ENCODE measurements around the gene TBC1D23. TPM values are rescaled to one million over a fixed set of nuclear protein-coding genes. Genes with fewer than 3 reads are reported as not detected.
"Not testable (repeated sequence)": the region's sequence is repeated elsewhere in the genome, so short reads cannot be mapped to it uniquely, and the experiment has no call there.

TBC1D23 gene
- total RNA-seq, 1 donor from 2014 or later: 35.9 TPM

DNA sequence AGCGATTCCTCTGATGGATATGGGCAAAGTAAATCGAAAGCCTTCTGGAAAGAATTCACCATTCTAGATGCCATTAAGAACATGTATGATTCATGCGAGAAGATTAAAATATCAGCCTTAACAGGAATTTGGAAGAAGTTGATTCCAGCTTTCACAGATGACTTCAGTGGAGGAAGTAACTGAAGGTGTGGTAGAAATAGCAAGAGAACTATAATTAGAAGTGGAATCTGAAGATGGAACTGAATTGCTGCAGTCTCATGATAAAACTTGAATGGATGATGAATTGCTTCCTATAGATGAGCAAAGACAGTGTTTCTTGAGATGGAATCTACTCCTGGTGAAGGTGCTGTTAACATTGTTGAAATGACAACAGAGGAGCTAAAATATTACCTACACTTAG is 30.1 kb upstream of the TBC1D23 start:
- H3K4me3 ChIP-seq: no peak overlapping the region
- H3K27me3 ChIP-seq (ENCODE audit: low read depth): no peaks in the 10 kb centered on the region
- no peak for DNase-seq
- H3K4me1 ChIP-seq: peaks cover 16% of the 10 kb centered on the region
- TF ChIP-seq, protein P1, sequence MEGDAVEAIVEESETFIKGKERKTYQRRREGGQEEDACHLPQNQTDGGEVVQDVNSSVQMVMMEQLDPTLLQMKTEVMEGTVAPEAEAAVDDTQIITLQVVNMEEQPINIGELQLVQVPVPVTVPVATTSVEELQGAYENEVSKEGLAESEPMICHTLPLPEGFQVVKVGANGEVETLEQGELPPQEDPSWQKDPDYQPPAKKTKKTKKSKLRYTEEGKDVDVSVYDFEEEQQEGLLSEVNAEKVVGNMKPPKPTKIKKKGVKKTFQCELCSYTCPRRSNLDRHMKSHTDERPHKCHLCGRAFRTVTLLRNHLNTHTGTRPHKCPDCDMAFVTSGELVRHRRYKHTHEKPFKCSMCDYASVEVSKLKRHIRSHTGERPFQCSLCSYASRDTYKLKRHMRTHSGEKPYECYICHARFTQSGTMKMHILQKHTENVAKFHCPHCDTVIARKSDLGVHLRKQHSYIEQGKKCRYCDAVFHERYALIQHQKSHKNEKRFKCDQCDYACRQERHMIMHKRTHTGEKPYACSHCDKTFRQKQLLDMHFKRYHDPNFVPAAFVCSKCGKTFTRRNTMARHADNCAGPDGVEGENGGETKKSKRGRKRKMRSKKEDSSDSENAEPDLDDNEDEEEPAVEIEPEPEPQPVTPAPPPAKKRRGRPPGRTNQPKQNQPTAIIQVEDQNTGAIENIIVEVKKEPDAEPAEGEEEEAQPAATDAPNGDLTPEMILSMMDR (IDR thresholded peaks at IDR 0.05; ENCODE audit: borderline replicate concordance): no peak
- peaks cover 10% of the 10 kb centered on the region for H3K9me3 ChIP-seq (replicated peaks)
- H3K27ac ChIP-seq (replicated peaks): no peak overlapping the region
- H3K36me3 ChIP-seq: no peaks in the 10 kb centered on the region
- intact Hi-C loops (cut with micrococcal nuclease): no loop called here

DNA sequence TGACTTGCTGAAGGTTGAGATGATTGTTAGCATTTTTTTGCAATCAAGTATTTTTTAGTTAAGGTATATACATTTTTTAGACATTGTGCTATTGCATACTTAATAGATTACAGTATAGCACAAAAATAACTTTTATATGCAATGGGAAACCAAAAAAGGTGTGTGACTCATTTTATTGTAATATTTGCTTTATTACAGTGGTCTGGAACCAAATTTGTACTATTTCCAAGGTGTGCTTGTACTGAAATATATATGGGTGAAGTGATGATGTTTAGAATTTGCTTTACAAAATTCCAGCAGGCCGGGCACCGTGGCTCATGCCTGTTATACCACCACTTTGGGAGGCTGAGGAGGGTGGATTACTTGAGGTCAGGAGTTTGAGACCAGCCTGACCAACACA is 29.1 kb upstream of the TBC1D23 start:
- no peaks in the 10 kb centered on the region for H3K27me3 ChIP-seq (ENCODE audit: low read depth)
- intact Hi-C loops (cut with micrococcal nuclease): no loop called here
- TF ChIP-seq, protein P1 (IDR thresholded peaks at IDR 0.05; ENCODE audit: borderline replicate concordance): no peak

DNA sequence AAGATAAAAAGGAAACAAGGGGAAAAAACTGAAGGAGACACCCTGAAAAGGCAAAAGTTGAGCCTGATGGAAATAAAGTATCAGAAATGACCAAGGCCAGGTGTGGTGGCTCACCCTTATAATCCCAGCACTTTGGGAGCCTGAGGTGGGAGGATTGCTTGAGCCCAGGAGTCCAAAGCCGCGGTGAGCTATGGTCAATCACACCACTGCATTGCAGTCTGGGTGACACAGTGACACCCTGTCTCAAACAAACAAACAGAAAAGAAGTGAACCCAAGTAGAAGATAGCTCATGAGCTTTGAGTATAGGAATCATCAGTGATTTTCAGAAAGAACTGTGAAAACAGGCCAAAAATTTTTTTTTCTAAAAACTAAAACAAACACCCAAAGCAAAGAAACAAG is 26.4 kb upstream of the TBC1D23 start:
- Histone ChIP-seq H3K27me3 (ENCODE audit: low read depth) (no peaks in the 10 kb centered on the region), H3K36me3 (no peaks in the 10 kb centered on the region), H3K4me1 (no peaks in the 10 kb centered on the region), H3K9me3 (replicated peaks) (peaks cover 32% of the 10 kb centered on the region), H3K4me3 (no peak overlapping the region), H3K27ac (replicated peaks) (no peak overlapping the region)
- intact Hi-C loops (cut with micrococcal nuclease): no loop called here
- TF ChIP-seq, protein P1 (IDR thresholded peaks at IDR 0.05; ENCODE audit: borderline replicate concordance): no peak
- DNase-seq: no peak

More for the DNA sequence above, 29.1 kb upstream of the TBC1D23 start:
- Histone ChIP-seq H3K36me3 (no peaks in the 10 kb centered on the region), H3K9me3 (replicated peaks) (peaks cover 10% of the 10 kb centered on the region), H3K27ac (replicated peaks) (no peak overlapping the region), H3K4me1 (peaks cover 10% of the 10 kb centered on the region), H3K4me3 (no peak overlapping the region)
- no peak for DNase-seq

DNA sequence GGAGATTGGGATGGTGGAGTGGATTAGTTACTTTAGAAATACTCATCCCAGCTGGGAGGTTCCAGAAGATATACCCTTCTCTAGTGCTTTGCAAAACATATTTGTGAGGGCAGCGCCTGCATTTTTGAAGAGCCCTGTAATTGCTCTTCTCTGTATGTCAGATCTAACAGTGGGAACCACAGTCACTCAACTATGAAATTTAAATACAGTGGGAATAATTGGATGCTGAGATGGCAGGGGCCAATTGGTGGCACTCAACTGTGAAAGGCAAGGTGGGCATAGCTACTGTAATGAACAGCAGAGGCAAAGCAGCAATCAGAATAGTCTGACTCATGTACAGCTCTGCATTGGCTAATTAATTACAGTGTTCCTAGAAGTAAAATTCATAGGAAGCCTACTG is 22.2 kb upstream of the TBC1D23 start:
- Histone ChIP-seq H3K4me1 (no peaks in the 10 kb centered on the region), H3K4me3 (no peak overlapping the region), H3K27me3 (ENCODE audit: low read depth) (no peaks in the 10 kb centered on the region), H3K27ac (replicated peaks) (no peak overlapping the region), H3K9me3 (replicated peaks) (peaks cover 30% of the 10 kb centered on the region), H3K36me3 (no peaks in the 10 kb centered on the region)
- intact Hi-C loops (cut with micrococcal nuclease): no loop called here
- DNase-seq: no peak
- TF ChIP-seq, protein P1 (IDR thresholded peaks at IDR 0.05; ENCODE audit: borderline replicate concordance): no peak

DNA sequence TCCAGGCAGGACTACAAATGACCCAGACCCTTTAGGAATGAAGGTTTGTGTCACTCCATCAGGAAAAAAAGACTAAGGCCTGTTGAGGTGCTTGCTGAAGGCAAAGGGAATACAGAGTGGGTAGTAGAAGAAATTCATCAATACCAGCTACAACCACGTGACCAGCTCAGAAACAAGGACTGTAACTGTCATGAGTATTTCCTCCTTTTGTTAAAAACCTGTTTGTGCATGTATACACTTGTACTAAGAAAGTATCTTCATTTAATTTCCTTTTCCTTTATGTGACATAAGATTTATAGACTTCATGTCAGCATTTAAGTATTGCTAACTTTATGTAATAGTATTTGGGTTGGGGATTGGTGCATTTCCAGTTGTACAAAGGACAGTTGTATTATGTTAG is 18.3 kb upstream of the TBC1D23 start:
- intact Hi-C loops (cut with micrococcal nuclease); H3K4me1 ChIP-seq; H3K27me3 ChIP-seq (ENCODE audit: low read depth); H3K4me3 ChIP-seq; H3K36me3 ChIP-seq; DNase-seq; H3K27ac ChIP-seq (replicated peaks): not testable (repeated sequence)
- H3K9me3 ChIP-seq (replicated peaks): peaks cover 26% of the 10 kb centered on the region

DNA sequence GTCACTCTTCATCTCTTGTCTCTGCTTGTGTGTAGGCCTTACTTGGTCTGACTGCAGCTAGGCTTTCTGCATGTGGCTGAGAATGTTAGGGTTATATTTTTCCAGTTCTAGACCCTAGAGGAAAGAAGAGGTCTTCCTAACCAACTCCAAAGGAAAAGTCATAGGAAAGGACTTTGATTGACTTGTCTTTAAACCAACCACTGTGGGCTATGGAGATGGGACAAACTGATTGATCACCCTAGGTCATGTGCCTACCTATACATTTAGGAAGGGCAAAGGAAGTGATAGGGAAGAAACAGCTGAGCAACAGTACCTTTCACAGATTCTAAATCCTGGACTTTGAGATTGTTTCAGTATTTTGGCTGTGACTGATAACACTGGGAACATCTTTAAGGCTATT is 16.5 kb upstream of the TBC1D23 start:
- TF ChIP-seq, protein P1 (IDR thresholded peaks at IDR 0.05; ENCODE audit: borderline replicate concordance): no peak
- Histone ChIP-seq H3K9me3 (replicated peaks) (peaks cover 8% of the 10 kb centered on the region), H3K27ac (replicated peaks) (no peak overlapping the region), H3K4me1 (no peaks in the 10 kb centered on the region), H3K4me3 (no peak overlapping the region), H3K36me3 (no peaks in the 10 kb centered on the region), H3K27me3 (ENCODE audit: low read depth) (no peaks in the 10 kb centered on the region)
- intact Hi-C loops (cut with micrococcal nuclease): no loop called here
- DNase-seq: no peak

Data from left ventricle myocardium inferior (tissue), 1 donor.